ENCODE results near the gene POLR1G.
"Not testable (repeated sequence)": the region's sequence is repeated elsewhere in the genome, so short reads cannot be mapped to it uniquely, and the experiment has no call there.

GRCh38 chr19:45429896-45430295 is 23.5 kb downstream of the POLR1G start:
- TF ChIP-seq CTCF, POLR2A, POLR2AphosphoS5 (IDR thresholded peaks at IDR 0.05): not testable (repeated sequence)

All from prostate gland (tissue), 2 donors.